Activated naive CD4-positive, alpha-beta T cell treated with anti-CD3 and anti-CD28 coated beads for 36 hours (primary cell): ENCODE measurements around the gene SF1. TPM values are rescaled to one million over a fixed set of nuclear protein-coding genes. Genes with fewer than 3 reads are reported as not detected.

Source experiments
- CTCF ChIA-PET: fragments of 350-600 bp; sonication (Branson Sonifier 250); formaldehyde crosslinking; loops from one replicate; lab custom pipeline; 2021; ENCODE audit warnings: antibody characterized with exemption; lab: Charles Lee
- DNase-seq: peaks from one replicate; pipeline ENCODE4 v3.0.0-alpha.2; 2020
- H3K27ac Mint-ChIP-seq: one replicate; pipeline ENCODE4 v1.8.0; 2021; ENCODE audit warnings: mild to moderate bottlenecking, mixed read lengths
- H3K27me3 Mint-ChIP-seq: one replicate; pipeline ENCODE4 v1.8.0; 2021; ENCODE audit warnings: low read depth, mixed read lengths
- H3K36me3 Mint-ChIP-seq: one replicate; pipeline ENCODE4 v1.8.0; 2021; ENCODE audit warnings: low read depth, mixed read lengths
- H3K4me1 Mint-ChIP-seq: one replicate; pipeline ENCODE4 v1.8.0; 2021; ENCODE audit warnings: low read depth, mixed read lengths
- H3K4me3 Mint-ChIP-seq: one replicate; pipeline ENCODE4 v1.8.0; 2021; ENCODE audit warnings: mild to moderate bottlenecking, moderate library complexity, mixed read lengths
- H3K9me3 Mint-ChIP-seq: one replicate; pipeline ENCODE4 v1.8.0; 2021; ENCODE audit warnings: mixed read lengths
- intact Hi-C: fragments of 100-400 bp; cut with micrococcal nuclease; formaldehyde crosslinking; loops from one replicate; pipeline ENCODE4 v1.15.1; 2023
- total RNA-seq, 2 experiments: library from RNA; stranded (reverse); gene quantifications; one replicate each; pipeline ENCODE4 v1.2.3, GENCODE V29; 2021

Gene SF1
- total RNA-seq, 2 experiments from 2014 or later = 303 to 320 TPM

DNA sequence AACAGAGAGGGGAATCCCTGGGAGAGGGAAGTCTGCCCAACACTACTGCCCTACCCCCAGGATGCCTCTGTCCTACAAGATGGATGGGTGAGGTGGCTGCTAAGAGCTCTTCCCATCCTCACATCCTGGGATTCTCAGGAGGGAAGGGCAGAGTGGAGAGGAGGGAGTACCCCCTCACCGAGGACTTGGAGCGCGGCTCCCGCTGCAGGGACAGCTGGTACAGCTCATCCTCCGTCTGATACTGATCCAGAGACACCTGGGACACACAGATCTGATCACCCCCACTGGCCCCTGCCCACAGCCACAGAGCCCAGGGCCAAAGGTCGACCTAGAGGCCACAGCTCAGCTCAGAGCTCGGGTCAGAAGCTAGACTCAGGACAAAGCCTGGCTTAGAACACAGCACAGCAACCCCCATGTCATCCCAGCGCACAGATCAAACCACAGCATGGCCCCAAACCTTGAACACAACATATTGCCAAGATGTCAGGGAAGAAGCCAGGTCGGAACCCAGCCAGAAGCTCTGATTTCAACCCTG is 42.5 kb downstream of the SF1 start:
- Mint-ChIP-seq H3K9me3 (no peaks in the 10 kb centered on the region), H3K4me3 (no peak overlapping the region), H3K36me3 (peaks cover 6% of the 10 kb centered on the region), H3K27me3 (no peaks in the 10 kb centered on the region), H3K27ac (no peak overlapping the region), H3K4me1 (peaks cover 13% of the 10 kb centered on the region)
- CTCF ChIA-PET = interaction anchor here (0.8 kb wide), 1 partner anchor 47 kb away, joined by 3 read pairs; no protein-coding TSS in a partner anchor
- intact Hi-C loops = no loop called here
- no peak for DNase-seq

DNA sequence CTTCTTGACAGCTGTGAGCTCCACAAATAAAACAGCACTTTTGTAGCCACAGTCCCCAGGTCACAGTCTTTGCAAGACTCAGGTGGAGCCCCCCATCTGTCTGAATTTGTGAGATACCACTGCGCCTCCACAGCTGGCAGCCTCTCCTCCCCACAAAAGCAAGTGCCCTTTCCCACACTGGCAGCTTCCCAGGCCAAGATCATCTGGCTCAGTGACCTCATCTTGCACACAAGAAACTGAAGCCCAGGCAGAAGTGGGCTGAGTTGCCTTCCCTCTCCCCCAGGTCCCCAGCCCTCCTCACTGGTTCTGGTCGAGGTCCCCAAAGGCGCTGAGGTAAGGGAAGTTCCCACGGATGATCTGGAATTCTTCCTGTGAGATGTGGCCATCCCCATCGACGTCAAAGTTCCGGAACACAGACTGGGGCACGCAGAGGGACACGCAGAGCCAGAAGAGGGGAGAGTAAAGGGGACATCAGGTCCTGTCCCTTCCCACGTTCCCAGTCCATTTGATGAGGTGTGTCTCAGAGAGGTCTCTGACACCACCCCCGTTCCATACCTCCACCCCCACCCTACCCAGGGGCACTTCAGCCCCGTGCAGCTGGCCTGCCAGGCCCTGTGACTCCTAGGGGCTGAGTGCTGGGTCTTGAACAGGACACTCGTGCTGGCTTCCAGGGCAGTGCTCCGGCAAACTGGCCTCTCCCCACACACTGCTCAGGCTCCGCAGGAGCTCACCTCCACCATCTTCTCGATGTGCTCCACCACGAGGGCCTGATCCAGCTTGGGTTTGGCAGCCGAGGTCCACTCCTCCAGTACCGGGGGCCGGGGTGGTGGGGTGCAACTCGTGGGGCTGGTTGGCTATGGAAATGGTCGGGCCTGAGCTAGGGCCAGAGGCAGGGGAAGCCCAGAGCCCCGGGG is 43.3 kb downstream of the SF1 start:
- Mint-ChIP-seq H3K4me1 (peaks cover 13% of the 10 kb centered on the region), H3K27ac (peak overlapping the region; percentile 28)

GRCh38 chr11:64731601-64732000 is 46.7 kb downstream of the SF1 start:
- H3K27me3 Mint-ChIP-seq = no peaks in the 10 kb centered on the region
- intact Hi-C loops = no loop called here
- H3K27ac Mint-ChIP-seq = peak overlapping the region; percentile 34
- CTCF ChIA-PET = interaction anchor here (0.5 to 0.9 kb wide), 2 partner anchors 43 to 114 kb away, joined by 3 to 4 read pairs; no protein-coding TSS in a partner anchor
- peaks cover 7% of the 10 kb centered on the region for H3K36me3 Mint-ChIP-seq
- no peak overlapping the region for H3K4me3 Mint-ChIP-seq
- peaks cover 13% of the 10 kb centered on the region for H3K4me1 Mint-ChIP-seq
- DNase-seq = no peak
- no peaks in the 10 kb centered on the region for H3K9me3 Mint-ChIP-seq

More for the DNA sequence above, 43.3 kb downstream of the SF1 start:
- intact Hi-C loops = no loop called here
- H3K27me3 Mint-ChIP-seq = no peaks in the 10 kb centered on the region
- H3K36me3 Mint-ChIP-seq = peaks cover 6% of the 10 kb centered on the region
- H3K9me3 Mint-ChIP-seq = no peaks in the 10 kb centered on the region
- H3K4me3 Mint-ChIP-seq = no peak overlapping the region
- CTCF ChIA-PET = interaction anchor here (0.6 to 2.5 kb wide), 3 partner anchors 8 to 383 kb away, joined by 3 to 17 read pairs (median 4); partner anchors contain the start of gene RASGRP2
- DNase-seq = no peak

- Mint-ChIP-seq H3K27ac (no peak overlapping the region), H3K36me3 (peaks cover 7% of the 10 kb centered on the region), H3K27me3 (no peaks in the 10 kb centered on the region), H3K9me3 (no peaks in the 10 kb centered on the region), H3K4me1 (peaks cover 8% of the 10 kb centered on the region), H3K4me3 (no peak overlapping the region)
- intact Hi-C loops = no loop called here
- CTCF ChIA-PET = no interaction called here
- no peak for DNase-seq
These were observed 48.4 kb downstream of the SF1 start for GRCh38 chr11:64729851-64730382.

- H3K27ac Mint-ChIP-seq = peak overlapping the region; percentile 46
- DNase-seq = no peak
- CTCF ChIA-PET = no interaction called here
- peaks cover 7% of the 10 kb centered on the region for H3K36me3 Mint-ChIP-seq
- no peaks in the 10 kb centered on the region for H3K9me3 Mint-ChIP-seq
- no peak overlapping the region for H3K4me3 Mint-ChIP-seq
- intact Hi-C loops = no loop called here
- H3K4me1 Mint-ChIP-seq = peaks cover 11% of the 10 kb centered on the region
- no peaks in the 10 kb centered on the region for H3K27me3 Mint-ChIP-seq
These were observed 49.5 kb downstream of the SF1 start for GRCh38 chr11:64728757-64729365.

DNA sequence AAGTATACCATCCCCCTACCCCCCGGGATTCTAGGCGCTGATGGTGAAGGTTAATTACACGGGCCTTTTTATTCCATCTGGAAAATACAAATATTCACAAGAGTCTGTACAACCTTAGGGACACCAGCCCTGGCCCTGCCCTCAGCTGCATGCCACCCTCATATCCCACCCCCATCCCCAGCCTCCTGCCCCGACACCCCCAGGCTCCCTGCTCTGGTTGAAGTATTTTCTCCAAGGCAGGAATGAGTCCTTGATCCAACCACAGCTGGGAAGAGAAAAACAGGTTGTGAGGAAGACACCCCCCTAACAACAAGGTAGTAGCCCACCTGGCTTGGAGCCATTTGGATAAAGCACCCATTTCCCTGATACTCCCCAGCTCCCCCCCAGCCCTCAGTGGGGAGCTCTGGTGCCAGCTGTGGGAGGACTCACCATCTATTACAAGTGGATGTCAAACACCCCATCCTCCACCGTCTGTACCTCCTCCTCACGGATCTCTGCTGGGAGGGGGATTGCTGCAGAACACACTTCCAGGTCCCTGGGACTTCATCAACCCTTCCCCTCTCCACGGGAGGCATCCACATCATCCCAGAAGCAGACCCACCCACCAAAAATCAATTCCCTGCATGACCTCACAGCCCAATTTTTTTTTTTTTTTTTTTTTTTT is 51.3 kb downstream of the SF1 start:
- CTCF ChIA-PET = interaction anchor here (0.7 to 0.9 kb wide), 2 partner anchors 17 to 38 kb away, joined by 3 read pairs; partner anchors contain the start of gene RASGRP2
- intact Hi-C loops = no loop called here

DNA sequence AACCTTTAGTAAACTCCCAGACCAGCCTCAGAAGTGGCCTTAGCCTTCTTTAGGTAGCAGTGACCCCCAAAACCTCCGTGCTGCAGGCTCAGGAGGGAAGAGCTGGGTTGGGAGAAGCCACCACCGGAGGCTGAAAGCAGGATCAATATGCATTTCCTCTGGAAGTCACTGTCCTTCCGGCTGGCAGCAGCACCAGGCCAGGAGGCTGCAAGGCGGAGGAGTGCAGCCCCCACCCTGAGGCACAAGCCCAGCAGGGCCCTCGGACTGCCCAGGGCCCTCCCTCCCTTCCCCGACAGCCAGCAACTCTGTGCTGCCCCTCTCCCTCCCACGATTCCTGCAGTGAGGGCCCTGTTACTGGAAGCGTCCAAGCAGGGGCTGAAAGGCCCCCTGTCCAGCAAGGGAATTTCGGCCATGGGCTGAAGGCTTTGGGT is 52.1 kb downstream of the SF1 start:
- no peak overlapping the region for H3K27ac Mint-ChIP-seq
- CTCF ChIA-PET = interaction anchor here (1.2 kb wide), 1 partner anchor 37 kb away, joined by 6 read pairs; no protein-coding TSS in a partner anchor
- no peak overlapping the region for H3K4me3 Mint-ChIP-seq
- peaks cover 8% of the 10 kb centered on the region for H3K27me3 Mint-ChIP-seq
- intact Hi-C loops = no loop called here
- no peaks in the 10 kb centered on the region for H3K9me3 Mint-ChIP-seq
- no peak for DNase-seq
- H3K4me1 Mint-ChIP-seq = peaks cover 7% of the 10 kb centered on the region
- peaks cover 1% of the 10 kb centered on the region for H3K36me3 Mint-ChIP-seq

More for the DNA sequence above, 51.3 kb downstream of the SF1 start:
- H3K36me3 Mint-ChIP-seq = peaks cover 2% of the 10 kb centered on the region
- H3K27me3 Mint-ChIP-seq = peaks cover 5% of the 10 kb centered on the region
- no peaks in the 10 kb centered on the region for H3K9me3 Mint-ChIP-seq
- peaks cover 9% of the 10 kb centered on the region for H3K4me1 Mint-ChIP-seq
- H3K27ac Mint-ChIP-seq = no peak overlapping the region
- DNase-seq = no peak
- no peak overlapping the region for H3K4me3 Mint-ChIP-seq

DNA sequence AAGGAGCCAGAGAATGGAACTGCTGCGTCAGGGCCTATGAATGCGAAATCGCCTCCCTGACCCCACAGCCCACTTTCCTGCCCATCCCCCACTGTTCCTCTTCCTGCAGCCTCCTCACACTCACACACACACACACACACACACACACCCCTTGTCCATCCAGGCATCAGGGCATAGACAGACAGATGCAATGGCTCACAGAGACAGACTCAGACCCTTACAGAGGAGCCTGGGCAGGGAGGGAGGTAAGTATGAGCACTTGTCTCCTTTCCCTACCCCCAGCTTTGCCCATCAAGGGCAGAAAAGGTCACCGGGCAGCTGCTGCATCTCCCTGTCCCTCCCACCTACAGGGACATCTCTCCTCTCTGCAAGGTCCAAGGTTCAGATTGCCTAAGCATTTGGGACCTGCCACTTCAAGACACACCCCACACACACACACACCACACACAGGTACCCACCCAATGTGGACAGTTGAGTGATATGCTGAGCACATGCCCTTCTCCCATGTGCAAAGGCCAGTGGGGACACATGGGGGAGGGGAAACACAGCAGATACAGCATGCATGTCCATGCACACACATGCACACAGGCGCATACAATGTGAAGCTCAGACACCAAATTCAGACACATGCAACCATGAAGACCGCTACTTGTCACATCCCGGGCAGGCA is 53.3 kb downstream of the SF1 start:
- H3K4me3 Mint-ChIP-seq = no peak overlapping the region
- DNase-seq = no peak
- peaks cover 18% of the 10 kb centered on the region for H3K27me3 Mint-ChIP-seq
- peaks cover 1% of the 10 kb centered on the region for H3K36me3 Mint-ChIP-seq
- no peak overlapping the region for H3K27ac Mint-ChIP-seq
- CTCF ChIA-PET = interaction anchor here (0.7 to 1.2 kb wide), 2 partner anchors 36 to 276 kb away, joined by 4 to 6 read pairs; no protein-coding TSS in a partner anchor
- H3K9me3 Mint-ChIP-seq = no peaks in the 10 kb centered on the region
- intact Hi-C loops = loop anchor here (5.0 kb wide), 1 partner anchor 368 kb away; the partner anchor contains the start of gene RPS6KA4
- peaks cover 7% of the 10 kb centered on the region for H3K4me1 Mint-ChIP-seq

DNA sequence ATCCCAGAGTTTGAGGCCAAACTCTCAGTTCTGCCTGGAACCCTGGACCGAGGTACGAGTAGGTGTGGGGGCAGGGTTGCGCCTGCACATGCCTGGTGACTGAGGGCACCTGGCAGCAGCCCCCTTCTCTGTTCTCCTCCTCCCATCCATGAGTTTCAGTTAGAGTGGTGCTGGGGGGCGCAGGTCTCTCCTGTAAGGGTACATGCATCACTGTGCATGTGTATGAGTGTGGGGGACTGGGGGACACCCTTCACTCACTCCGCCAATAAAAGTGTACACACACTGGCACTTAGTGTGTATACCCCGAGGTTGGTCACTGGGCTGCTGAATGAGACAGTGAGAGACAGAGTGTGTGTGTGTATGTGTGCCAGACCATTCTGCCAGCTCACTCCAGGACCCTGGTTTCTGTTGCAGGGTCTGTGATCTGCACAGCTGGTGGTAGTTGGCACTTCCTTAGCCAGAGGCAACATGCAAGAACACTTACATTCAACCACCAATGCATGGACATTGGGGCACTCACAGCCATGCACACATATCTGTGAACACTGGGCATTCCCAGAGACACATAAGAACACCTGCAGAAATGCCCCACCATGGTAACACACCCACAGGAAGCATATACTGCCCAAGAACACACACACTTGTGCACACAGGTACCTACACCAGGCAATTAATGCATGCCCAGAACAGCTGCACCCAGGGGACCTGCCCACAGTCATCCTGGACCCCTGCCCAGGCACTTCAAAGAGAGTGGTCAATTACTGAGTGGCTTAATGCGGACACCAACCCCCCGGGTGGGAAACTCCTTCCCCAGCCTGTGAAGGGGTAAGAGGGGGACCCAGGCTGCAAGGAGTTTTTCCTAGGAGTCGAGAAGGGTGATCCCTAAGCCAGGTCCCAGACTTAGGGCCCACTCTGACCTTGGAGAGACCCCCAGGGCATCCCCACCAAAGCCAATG is 54.2 kb downstream of the SF1 start:
- peak overlapping the region; percentile 67 for H3K4me3 Mint-ChIP-seq
- H3K4me1 Mint-ChIP-seq = peaks cover 7% of the 10 kb centered on the region
- CTCF ChIA-PET = no interaction called here
- no peak overlapping the region for H3K27ac Mint-ChIP-seq
- intact Hi-C loops = loop anchor here (1.0 to 5.0 kb wide), 3 partner anchors 18 to 367 kb away; partner anchors contain the start of gene RPS6KA4
- H3K9me3 Mint-ChIP-seq = no peaks in the 10 kb centered on the region
- DNase-seq = no peak
- no peaks in the 10 kb centered on the region for H3K36me3 Mint-ChIP-seq
- peaks cover 22% of the 10 kb centered on the region for H3K27me3 Mint-ChIP-seq

- intact Hi-C loops = loop anchor here (1.0 to 5.0 kb wide), 3 partner anchors 19 to 366 kb away; partner anchors contain the start of gene RPS6KA4
- CTCF ChIA-PET = no interaction called here
- H3K9me3 Mint-ChIP-seq = no peaks in the 10 kb centered on the region
- no peaks in the 10 kb centered on the region for H3K36me3 Mint-ChIP-seq
- H3K27me3 Mint-ChIP-seq = peaks cover 22% of the 10 kb centered on the region
- H3K27ac Mint-ChIP-seq = no peak within 1 kb of the TSS
- peaks cover 7% of the 10 kb centered on the region for H3K4me1 Mint-ChIP-seq
- peak; percentile 91 for DNase-seq
- peak within 1 kb of the TSS; percentile 67 for H3K4me3 Mint-ChIP-seq
These were observed 55.0 kb downstream of the SF1 start, which contains the start of gene NRXN2 for GRCh38 chr11:64723117-64723906. Gene NRXN2 (minus strand): TSS chr11:64723197. CDS start chr11:64713699, 9,498 bp downstream.
